ENCODE measurements around the gene ROGDI.

ROGDI gene

GRCh38 chr16:4814046-4814445 is 11.6 kb upstream of the ROGDI start:
- DNase-seq (ENCODE audit: low read depth in 2 of 2) = no peak

- no peak for DNase-seq (ENCODE audit: low read depth in 2 of 2)
Observed at GRCh38 chr16:4813251-4814003, 11.0 kb upstream of the ROGDI start.

- DNase-seq (ENCODE audit: low read depth in 2 of 2) = no peak
Observed at GRCh38 chr16:4811773-4812172, 9.3 kb upstream of the ROGDI start.

GRCh38 chr16:4811242-4811641 is 8.8 kb upstream of the ROGDI start:
- DNase-seq (ENCODE audit: low read depth in 2 of 2) = no peak

GRCh38 chr16:4806280-4806679 is 3.8 kb upstream of the ROGDI start:
- DNase-seq (ENCODE audit: low read depth in 2 of 2) = no peak

GRCh38 chr16:4805231-4805630 is 2.8 kb upstream of the ROGDI start:
- no peak for DNase-seq (ENCODE audit: low read depth in 2 of 2)

GRCh38 chr16:4803898-4804762 is 1.7 kb upstream of the ROGDI start:
- no peak for DNase-seq (ENCODE audit: low read depth in 2 of 2)

- no peak for DNase-seq (ENCODE audit: low read depth in 2 of 2)
Observed at GRCh38 chr16:4803401-4803844, 990 bp upstream of the ROGDI start.

- peak; percentile 66 to 73 for DNase-seq (ENCODE audit: low read depth in 2 of 2)
Observed at GRCh38 chr16:4802659-4803287, 340 bp upstream of the ROGDI start.

GRCh38 chr16:4801051-4801961 is 1.1 kb downstream of the ROGDI start:
- no peak for DNase-seq (ENCODE audit: low read depth in 2 of 2)

GRCh38 chr16:4800290-4801041 is 2.0 kb downstream of the ROGDI start:
- DNase-seq (ENCODE audit: low read depth in 2 of 2) = no peak

- DNase-seq (ENCODE audit: low read depth in 2 of 2) = no peak
Observed at GRCh38 chr16:4799171-4799855, 3.1 kb downstream of the ROGDI start.

GRCh38 chr16:4798456-4798855 is 4.0 kb downstream of the ROGDI start:
- DNase-seq (ENCODE audit: low read depth in 2 of 2) = no peak

- no peak for DNase-seq (ENCODE audit: low read depth in 2 of 2)
Observed at GRCh38 chr16:4797805-4798252, 4.6 kb downstream of the ROGDI start.

GRCh38 chr16:4796982-4797804 is 5.2 kb downstream of the ROGDI start:
- no peak for DNase-seq (ENCODE audit: low read depth in 2 of 2)

- no peak for DNase-seq (ENCODE audit: low read depth in 2 of 2)
Observed at GRCh38 chr16:4795828-4796572, 6.4 kb downstream of the ROGDI start.

GRCh38 chr16:4795181-4795827 is 7.1 kb downstream of the ROGDI start, which contains the start of gene SMIM22:
TSS of gene SMIM22 (plus strand) at chr16:4795369. CDS start at chr16:4795735, 366 bp downstream.
- no peak for DNase-seq (ENCODE audit: low read depth in 2 of 2)
